ENCODE data around the gene CHID1.

GRCh38 chr11:823441-824291 is 86.9 kb downstream of the CHID1 start:
- TF ChIP-seq CTCF (IDR thresholded peaks at IDR 0.05), result no peak
- TF ChIP-seq POLR2AphosphoS5 (IDR thresholded peaks at IDR 0.05), result no peak

Measured in stomach (tissue), 4 donors.